Measurements from ENCODE around the gene OR8B4.

DNA sequence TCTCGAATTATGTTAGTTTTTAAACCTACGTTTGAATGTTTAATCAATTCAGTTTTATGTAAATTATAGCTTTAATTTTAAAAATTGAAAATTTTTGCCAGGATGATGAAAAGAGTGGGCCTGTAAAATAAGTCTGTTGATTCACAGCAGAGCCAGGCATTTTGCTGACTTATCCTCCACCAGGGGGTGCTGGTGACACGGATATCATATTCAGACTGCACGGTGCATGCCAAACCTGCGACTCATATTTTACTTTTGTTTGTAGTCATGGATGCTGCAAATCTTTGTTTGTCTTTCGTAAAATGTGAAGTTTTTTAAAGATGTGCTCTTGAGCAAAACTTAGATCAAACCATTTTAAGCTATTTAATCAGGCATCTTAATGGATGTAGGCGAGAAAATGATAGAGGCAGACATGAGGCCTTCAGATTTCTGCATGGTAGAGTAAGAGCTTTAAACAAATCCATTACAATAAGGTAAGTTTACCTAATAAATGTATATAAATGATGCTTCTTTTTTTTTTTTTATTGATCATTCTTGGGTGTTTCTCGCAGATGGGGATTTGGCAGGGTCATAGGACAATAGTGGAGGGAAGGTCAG, 22.2 kb downstream of the OR8B4 start:
- TF ChIP-seq, protein P1, sequence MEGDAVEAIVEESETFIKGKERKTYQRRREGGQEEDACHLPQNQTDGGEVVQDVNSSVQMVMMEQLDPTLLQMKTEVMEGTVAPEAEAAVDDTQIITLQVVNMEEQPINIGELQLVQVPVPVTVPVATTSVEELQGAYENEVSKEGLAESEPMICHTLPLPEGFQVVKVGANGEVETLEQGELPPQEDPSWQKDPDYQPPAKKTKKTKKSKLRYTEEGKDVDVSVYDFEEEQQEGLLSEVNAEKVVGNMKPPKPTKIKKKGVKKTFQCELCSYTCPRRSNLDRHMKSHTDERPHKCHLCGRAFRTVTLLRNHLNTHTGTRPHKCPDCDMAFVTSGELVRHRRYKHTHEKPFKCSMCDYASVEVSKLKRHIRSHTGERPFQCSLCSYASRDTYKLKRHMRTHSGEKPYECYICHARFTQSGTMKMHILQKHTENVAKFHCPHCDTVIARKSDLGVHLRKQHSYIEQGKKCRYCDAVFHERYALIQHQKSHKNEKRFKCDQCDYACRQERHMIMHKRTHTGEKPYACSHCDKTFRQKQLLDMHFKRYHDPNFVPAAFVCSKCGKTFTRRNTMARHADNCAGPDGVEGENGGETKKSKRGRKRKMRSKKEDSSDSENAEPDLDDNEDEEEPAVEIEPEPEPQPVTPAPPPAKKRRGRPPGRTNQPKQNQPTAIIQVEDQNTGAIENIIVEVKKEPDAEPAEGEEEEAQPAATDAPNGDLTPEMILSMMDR (IDR thresholded peaks at IDR 0.05) = no peak
- TF ChIP-seq POLR2A (IDR thresholded peaks at IDR 0.05) = no peak

Measured in ovary (tissue), 3 donors.